Measurements from ENCODE around the gene TANGO2. TPM values are rescaled to one million over a fixed set of nuclear protein-coding genes. Genes with fewer than 3 reads are reported as not detected.

TANGO2 gene
- total and polyA plus RNA-seq, 7 experiments from 2014 or later = 20.0 to 43.1 (median 38.6) TPM

GRCh38 chr22:20031732-20032406 lies 11.0 kb downstream of the TANGO2 start:
- H3K27me3 Mint-ChIP-seq = no peaks in the 10 kb centered on the region
- H3K27me3 ChIP-seq (ENCODE audit: control insufficient read depth in 2 of 2, insufficient read depth in 2 of 2, low read length in 2 of 2) = no peaks in the 10 kb centered on the region
- H3K9me3 ChIP-seq (ENCODE audit: control insufficient read depth in 2 of 3, low read length in 3 of 3) = no peaks in the 10 kb centered on the region
- CTCF ChIA-PET = interaction anchor here (0.7 kb wide), 1 partner anchor 176 kb away, joined by 3 read pairs; no protein-coding TSS in a partner anchor
- peak overlapping the region in 1 of 9 donors; percentile 10 for H3K27ac Mint-ChIP-seq
- peak overlapping the region in 1 of 10 donors; percentile 28 for H3K4me3 Mint-ChIP-seq
- H3K27ac ChIP-seq (ENCODE audit: low read depth, low read length) = no peak overlapping the region
- ATAC-seq = peak; percentile 66
- peaks cover 0 to 2% (median 0%) of the 10 kb centered on the region in 11 donors for H3K9me3 Mint-ChIP-seq
- DNase-seq = no peak
- H3K36me3 ChIP-seq (ENCODE audit: control insufficient read depth in 2 of 3, insufficient read depth in 3 of 3, low read length in 3 of 3) = peaks cover 0 to 18% (median 0%) of the 10 kb centered on the region in 3 experiments
- POLR2A ChIA-PET = interaction anchor here (1.3 kb wide), 1 partner anchor 14 kb away, joined by 3 read pairs; no protein-coding TSS in a partner anchor
- intact Hi-C loops (cut with micrococcal nuclease) = no loop called here
- peaks cover 0 to 20% (median 5%) of the 10 kb centered on the region in 5 donors for H3K36me3 Mint-ChIP-seq
- H3K4me3 ChIP-seq (ENCODE audit: low read length) = no peak overlapping the region
- H3K4me1 ChIP-seq (ENCODE audit: control insufficient read depth in 2 of 2, insufficient read depth in 2 of 2, low read length in 2 of 2) = peaks cover 11 to 13% of the 10 kb centered on the region in 2 donors
- peaks cover 16 to 49% (median 27%) of the 10 kb centered on the region in 7 donors for H3K4me1 Mint-ChIP-seq

GRCh38 chr22:20032407-20032991 lies 11.6 kb downstream of the TANGO2 start:
- peaks cover 0 to 24% (median 0%) of the 10 kb centered on the region in 3 experiments for H3K36me3 ChIP-seq (ENCODE audit: control insufficient read depth in 2 of 3, insufficient read depth in 3 of 3, low read length in 3 of 3)
- ATAC-seq = peak; percentile 24
- DNase-seq = no peak
- Mint-ChIP-seq H3K36me3 (peaks cover 0 to 22% (median 8%) of the 10 kb centered on the region in 5 donors), H3K4me1 (peaks cover 16 to 44% (median 22%) of the 10 kb centered on the region in 7 donors), H3K27me3 (no peaks in the 10 kb centered on the region), H3K4me3 (peak overlapping the region in 1 of 10 donors; percentile 28), H3K9me3 (peaks cover 0 to 2% (median 0%) of the 10 kb centered on the region in 11 donors), H3K27ac (no peak overlapping the region)
- H3K4me1 ChIP-seq (ENCODE audit: control insufficient read depth in 2 of 2, insufficient read depth in 2 of 2, low read length in 2 of 2) = peaks cover 11 to 13% of the 10 kb centered on the region in 2 donors
- intact Hi-C loops (cut with micrococcal nuclease) = no loop called here
- H3K27me3 ChIP-seq (ENCODE audit: control insufficient read depth in 2 of 2, insufficient read depth in 2 of 2, low read length in 2 of 2) = no peaks in the 10 kb centered on the region
- ChIA-PET CTCF (no interaction called here), POLR2A (interaction anchor here (1.3 kb wide), 1 partner anchor 15 kb away, joined by 3 read pairs; no protein-coding TSS in a partner anchor)
- no peak overlapping the region for H3K27ac ChIP-seq (ENCODE audit: low read depth, low read length)
- H3K4me3 ChIP-seq (ENCODE audit: low read length) = no peak overlapping the region
- no peaks in the 10 kb centered on the region for H3K9me3 ChIP-seq (ENCODE audit: control insufficient read depth in 2 of 3, low read length in 3 of 3)

GRCh38 chr22:20033045-20033706 lies 12.3 kb downstream of the TANGO2 start:
- Mint-ChIP-seq H3K4me3 (no peak overlapping the region), H3K36me3 (peaks cover 0 to 27% (median 10%) of the 10 kb centered on the region in 5 donors), H3K9me3 (peaks cover 0 to 2% (median 0%) of the 10 kb centered on the region in 11 donors), H3K27ac (peak overlapping the region in 1 of 9 donors; percentile 25), H3K27me3 (no peaks in the 10 kb centered on the region), H3K4me1 (peaks cover 16 to 44% (median 22%) of the 10 kb centered on the region in 7 donors)
- Histone ChIP-seq H3K27ac (ENCODE audit: low read depth, low read length) (no peak overlapping the region), H3K9me3 (ENCODE audit: control insufficient read depth in 2 of 3, low read length in 3 of 3) (no peaks in the 10 kb centered on the region), H3K36me3 (ENCODE audit: control insufficient read depth in 2 of 3, insufficient read depth in 3 of 3, low read length in 3 of 3) (peaks cover 0 to 30% (median 0%) of the 10 kb centered on the region in 3 experiments), H3K27me3 (ENCODE audit: control insufficient read depth in 2 of 2, insufficient read depth in 2 of 2, low read length in 2 of 2) (no peaks in the 10 kb centered on the region), H3K4me3 (ENCODE audit: low read length) (no peak overlapping the region), H3K4me1 (ENCODE audit: control insufficient read depth in 2 of 2, insufficient read depth in 2 of 2, low read length in 2 of 2) (peaks cover 11 to 13% of the 10 kb centered on the region in 2 donors)
- POLR2A ChIA-PET = interaction anchor here (1.3 kb wide), 1 partner anchor 16 kb away, joined by 3 read pairs; no protein-coding TSS in a partner anchor
- ATAC-seq (no peak), DNase-seq (no peak)
- intact Hi-C loops (cut with micrococcal nuclease) = no loop called here
- CTCF ChIA-PET = no interaction called here

- DNase-seq = no peak
- intact Hi-C loops (cut with micrococcal nuclease) = no loop called here
- Mint-ChIP-seq H3K27me3 (no peaks in the 10 kb centered on the region), H3K36me3 (peaks cover 0 to 27% (median 10%) of the 10 kb centered on the region in 5 donors), H3K27ac (peak overlapping the region in 1 of 9 donors; percentile 24), H3K4me3 (no peak overlapping the region), H3K9me3 (peaks cover 0 to 2% (median 0%) of the 10 kb centered on the region in 11 donors), H3K4me1 (peaks cover 12 to 39% (median 18%) of the 10 kb centered on the region in 7 donors)
- peaks cover 0 to 35% (median 0%) of the 10 kb centered on the region in 3 experiments for H3K36me3 ChIP-seq (ENCODE audit: control insufficient read depth in 2 of 3, insufficient read depth in 3 of 3, low read length in 3 of 3)
- H3K4me1 ChIP-seq (ENCODE audit: control insufficient read depth in 2 of 2, insufficient read depth in 2 of 2, low read length in 2 of 2) = peaks cover 11 to 13% of the 10 kb centered on the region in 2 donors
- no peaks in the 10 kb centered on the region for H3K9me3 ChIP-seq (ENCODE audit: control insufficient read depth in 2 of 3, low read length in 3 of 3)
- no peak overlapping the region for H3K4me3 ChIP-seq (ENCODE audit: low read length)
- no peak for ATAC-seq
- POLR2A ChIA-PET = no interaction called here
- H3K27me3 ChIP-seq (ENCODE audit: control insufficient read depth in 2 of 2, insufficient read depth in 2 of 2, low read length in 2 of 2) = no peaks in the 10 kb centered on the region
- no peak overlapping the region for H3K27ac ChIP-seq (ENCODE audit: low read depth, low read length)
- CTCF ChIA-PET = interaction anchor here (0.6 kb wide), 1 partner anchor 752 kb away, joined by 5 read pairs; no protein-coding TSS in a partner anchor
These were observed 13.2 kb downstream of the TANGO2 start for GRCh38 chr22:20034143-20034542.

GRCh38 chr22:20035375-20036083 lies 14.6 kb downstream of the TANGO2 start:
- DNase-seq = no peak
- no peak overlapping the region for H3K4me3 ChIP-seq (ENCODE audit: low read length)
- peaks cover 0 to 39% (median 0%) of the 10 kb centered on the region in 3 experiments for H3K36me3 ChIP-seq (ENCODE audit: control insufficient read depth in 2 of 3, insufficient read depth in 3 of 3, low read length in 3 of 3)
- CTCF ChIA-PET = no interaction called here
- Mint-ChIP-seq H3K4me1 (peaks cover 12 to 36% (median 16%) of the 10 kb centered on the region in 7 donors), H3K4me3 (no peak overlapping the region), H3K9me3 (peaks cover 0 to 2% (median 0%) of the 10 kb centered on the region in 11 donors), H3K36me3 (peaks cover 0 to 33% (median 10%) of the 10 kb centered on the region in 5 donors), H3K27ac (peak overlapping the region in 1 of 9 donors; percentile 87), H3K27me3 (no peaks in the 10 kb centered on the region)
- H3K27me3 ChIP-seq (ENCODE audit: control insufficient read depth in 2 of 2, insufficient read depth in 2 of 2, low read length in 2 of 2) = no peaks in the 10 kb centered on the region
- intact Hi-C loops (cut with micrococcal nuclease) = no loop called here
- no peaks in the 10 kb centered on the region for H3K9me3 ChIP-seq (ENCODE audit: control insufficient read depth in 2 of 3, low read length in 3 of 3)
- POLR2A ChIA-PET = interaction anchor here (0.6 kb wide), 1 partner anchor 566 kb away, joined by 3 read pairs; no protein-coding TSS in a partner anchor
- ATAC-seq = no peak
- no peak overlapping the region for H3K27ac ChIP-seq (ENCODE audit: low read depth, low read length)
- H3K4me1 ChIP-seq (ENCODE audit: control insufficient read depth in 2 of 2, insufficient read depth in 2 of 2, low read length in 2 of 2) = peaks cover 11 to 13% of the 10 kb centered on the region in 2 donors

- Mint-ChIP-seq H3K4me1 (peaks cover 12 to 36% (median 16%) of the 10 kb centered on the region in 7 donors), H3K4me3 (no peak overlapping the region), H3K27me3 (no peaks in the 10 kb centered on the region), H3K36me3 (peaks cover 0 to 33% (median 10%) of the 10 kb centered on the region in 5 donors), H3K9me3 (peaks cover 0 to 2% (median 0%) of the 10 kb centered on the region in 11 donors), H3K27ac (no peak overlapping the region)
- Histone ChIP-seq H3K27me3 (ENCODE audit: control insufficient read depth in 2 of 2, insufficient read depth in 2 of 2, low read length in 2 of 2) (no peaks in the 10 kb centered on the region), H3K4me1 (ENCODE audit: control insufficient read depth in 2 of 2, insufficient read depth in 2 of 2, low read length in 2 of 2) (peaks cover 11 to 13% of the 10 kb centered on the region in 2 donors), H3K9me3 (ENCODE audit: control insufficient read depth in 2 of 3, low read length in 3 of 3) (no peaks in the 10 kb centered on the region), H3K27ac (ENCODE audit: low read depth, low read length) (no peak overlapping the region), H3K36me3 (ENCODE audit: control insufficient read depth in 2 of 3, insufficient read depth in 3 of 3, low read length in 3 of 3) (peaks cover 0 to 39% (median 0%) of the 10 kb centered on the region in 3 experiments), H3K4me3 (ENCODE audit: low read length) (no peak overlapping the region)
- ChIA-PET POLR2A (interaction anchor here (0.6 kb wide), 1 partner anchor 566 kb away, joined by 3 read pairs; no protein-coding TSS in a partner anchor), CTCF (no interaction called here)
- DNase-seq (no peak), ATAC-seq (no peak)
- intact Hi-C loops (cut with micrococcal nuclease) = no loop called here
These were observed 15.2 kb downstream of the TANGO2 start for GRCh38 chr22:20036084-20036482.
